Loucy (cell line): ENCODE data around the gene ACAA1.

Experiments
- H2AFZ ChIP-seq: fragments of 200-600 bp; sonication (generic); 2 replicates; pipeline ENCODE4 v1.6.0; 2016; ENCODE audit warnings: antibody characterized with exemption, mild to moderate bottlenecking, low read length, moderate library complexity
- H3F3A ChIP-seq: fragments of 200-600 bp; 2 replicates; pipeline ENCODE4 v1.6.0; 2016; ENCODE audit warnings: antibody characterized with exemption, low read depth, mild to moderate bottlenecking
- H3K27me3 ChIP-seq: fragments of 200-600 bp; sonication (generic); 2 replicates; pipeline ENCODE4 v1.6.1; 2014; ENCODE audit warnings: low read length, mild to moderate bottlenecking; ENCODE audit not compliant: insufficient read depth, poor library complexity, severe bottlenecking
- H3K36me3 ChIP-seq: fragments of 200-600 bp; sonication (generic); 2 replicates; pipeline ENCODE4 v1.6.1; 2016; ENCODE audit warnings: low read length; ENCODE audit not compliant: insufficient read depth
- H3K4me1 ChIP-seq: fragments of 200-600 bp; sonication (generic); 2 replicates; pipeline ENCODE4 v1.5.1; 2014; ENCODE audit warnings: low read length, mild to moderate bottlenecking; ENCODE audit not compliant: insufficient read depth, poor library complexity, severe bottlenecking
- H3K4me2 ChIP-seq: fragments of 200-600 bp; sonication (generic); 2 replicates; pipeline ENCODE4 v1.6.0; 2014; ENCODE audit warnings: antibody characterized with exemption, low read length, low read depth, mild to moderate bottlenecking; ENCODE audit not compliant: poor library complexity, severe bottlenecking
- H3K4me3 ChIP-seq: fragments of 200-600 bp; sonication (generic); 2 replicates; pipeline ENCODE4 v1.5.1; 2014; ENCODE audit warnings: low read length, mild to moderate bottlenecking, mixed read lengths; ENCODE audit not compliant: poor library complexity, severe bottlenecking
- H3K79me2 ChIP-seq: fragments of 200-600 bp; sonication (generic); 2 replicates; pipeline ENCODE4 v1.6.1; 2014; ENCODE audit warnings: low read length; ENCODE audit not compliant: insufficient read depth
- H3K9ac ChIP-seq: fragments of 200-600 bp; sonication (generic); 2 replicates; pipeline ENCODE4 v1.6.0; 2014; ENCODE audit warnings: mild to moderate bottlenecking, low read depth, low read length, moderate library complexity; ENCODE audit not compliant: poor library complexity, severe bottlenecking
- H3K9me2 ChIP-seq: fragments of 200-600 bp; sonication (generic); replicated peaks from 2 replicates; pipeline ENCODE4 v1.6.1; 2016; ENCODE audit warnings: low read depth, low read length, mixed read lengths
- H3K9me3 ChIP-seq: fragments of 200-600 bp; sonication (generic); 2 replicates; pipeline ENCODE4 v1.6.1; 2014; ENCODE audit warnings: mild to moderate bottlenecking, antibody characterized with exemption, low read length, low read depth; ENCODE audit not compliant: insufficient read depth
- H4K20me1 ChIP-seq: fragments of 200-600 bp; sonication (generic); 2 replicates; pipeline ENCODE4 v1.6.0; 2014; ENCODE audit warnings: antibody characterized with exemption, low read length, mild to moderate bottlenecking; ENCODE audit not compliant: insufficient read depth, poor library complexity, severe bottlenecking
- EZH2phosphoT487 ChIP-seq: fragments of 200-600 bp; IDR thresholded peaks from 2 replicates; pipeline ENCODE4 v1.6.1; 2018; ENCODE audit warnings: antibody characterized with exemption, mild to moderate bottlenecking, moderate library complexity, borderline replicate concordance
- TF ChIP-seq, protein P1 (sequence below): fragments of 200-600 bp; sonication (generic); conservative IDR thresholded peaks from 2 replicates; pipeline ENCODE4 v1.5.1; 2014; ENCODE audit warnings: mild to moderate bottlenecking, antibody characterized with exemption, low read length

Gene ACAA1

DNA sequence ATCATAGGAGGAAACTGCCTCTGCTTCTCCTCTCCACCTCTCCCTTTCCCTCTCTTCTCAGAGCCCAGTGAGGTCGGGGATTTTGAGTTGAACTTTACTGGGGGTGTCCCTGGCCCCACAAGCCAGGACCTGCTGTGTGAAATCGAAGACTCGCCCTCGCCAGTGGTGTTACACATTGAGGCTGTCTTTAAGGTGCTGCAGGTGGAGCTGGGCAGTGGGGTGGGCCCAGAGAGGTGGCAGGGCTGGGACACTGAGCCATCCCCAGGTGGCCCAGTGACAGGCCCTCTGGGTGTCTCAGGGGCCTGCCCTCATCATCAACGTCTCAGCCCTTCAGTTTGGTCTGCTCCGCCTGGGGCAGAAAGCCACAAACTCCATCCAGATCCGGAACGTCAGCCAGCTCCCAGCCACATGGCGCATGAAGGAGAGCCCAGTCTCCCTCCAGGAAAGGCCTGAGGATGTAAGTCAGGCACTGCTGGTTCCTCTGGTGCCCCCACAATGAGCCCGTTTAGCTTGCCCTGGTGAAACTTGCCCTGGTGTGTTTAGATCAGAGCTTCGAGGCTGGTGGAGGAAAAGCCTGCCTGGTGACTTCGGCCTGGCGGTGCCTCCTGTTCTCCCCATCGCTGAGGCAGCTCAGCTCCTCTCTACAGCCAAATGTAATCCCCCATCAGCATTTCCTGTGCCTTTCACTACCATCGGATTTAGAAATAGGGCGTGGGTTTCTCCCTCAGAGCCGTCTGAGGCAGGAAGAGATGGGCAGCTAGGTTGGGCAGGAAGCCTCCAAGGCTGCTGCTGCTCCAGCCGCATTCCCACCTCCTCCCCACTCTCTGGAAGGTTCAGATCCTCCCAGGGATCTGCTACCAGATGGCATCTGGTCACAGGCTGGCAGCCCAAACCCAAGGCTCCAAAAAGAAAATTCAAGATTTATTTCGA is 39.2 kb downstream of the ACAA1 start:
- H3K79me2 ChIP-seq: no peaks in the 10 kb centered on the region
- H4K20me1 ChIP-seq: no peaks in the 10 kb centered on the region
- no peaks in the 10 kb centered on the region for H3K27me3 ChIP-seq
- H3K4me2 ChIP-seq: no peak overlapping the region
- H3K9ac ChIP-seq: no peak overlapping the region
- H3K36me3 ChIP-seq: no peaks in the 10 kb centered on the region
- no peak overlapping the region for H3K4me3 ChIP-seq
- no peaks in the 10 kb centered on the region for H3K9me2 ChIP-seq
- TF ChIP-seq, protein P1, sequence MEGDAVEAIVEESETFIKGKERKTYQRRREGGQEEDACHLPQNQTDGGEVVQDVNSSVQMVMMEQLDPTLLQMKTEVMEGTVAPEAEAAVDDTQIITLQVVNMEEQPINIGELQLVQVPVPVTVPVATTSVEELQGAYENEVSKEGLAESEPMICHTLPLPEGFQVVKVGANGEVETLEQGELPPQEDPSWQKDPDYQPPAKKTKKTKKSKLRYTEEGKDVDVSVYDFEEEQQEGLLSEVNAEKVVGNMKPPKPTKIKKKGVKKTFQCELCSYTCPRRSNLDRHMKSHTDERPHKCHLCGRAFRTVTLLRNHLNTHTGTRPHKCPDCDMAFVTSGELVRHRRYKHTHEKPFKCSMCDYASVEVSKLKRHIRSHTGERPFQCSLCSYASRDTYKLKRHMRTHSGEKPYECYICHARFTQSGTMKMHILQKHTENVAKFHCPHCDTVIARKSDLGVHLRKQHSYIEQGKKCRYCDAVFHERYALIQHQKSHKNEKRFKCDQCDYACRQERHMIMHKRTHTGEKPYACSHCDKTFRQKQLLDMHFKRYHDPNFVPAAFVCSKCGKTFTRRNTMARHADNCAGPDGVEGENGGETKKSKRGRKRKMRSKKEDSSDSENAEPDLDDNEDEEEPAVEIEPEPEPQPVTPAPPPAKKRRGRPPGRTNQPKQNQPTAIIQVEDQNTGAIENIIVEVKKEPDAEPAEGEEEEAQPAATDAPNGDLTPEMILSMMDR: no peak
- TF ChIP-seq EZH2phosphoT487: no peak
- peaks cover 5% of the 10 kb centered on the region for H3K4me1 ChIP-seq
- no peak overlapping the region for H2AFZ ChIP-seq
- H3F3A ChIP-seq: no peaks in the 10 kb centered on the region
- no peaks in the 10 kb centered on the region for H3K9me3 ChIP-seq

DNA sequence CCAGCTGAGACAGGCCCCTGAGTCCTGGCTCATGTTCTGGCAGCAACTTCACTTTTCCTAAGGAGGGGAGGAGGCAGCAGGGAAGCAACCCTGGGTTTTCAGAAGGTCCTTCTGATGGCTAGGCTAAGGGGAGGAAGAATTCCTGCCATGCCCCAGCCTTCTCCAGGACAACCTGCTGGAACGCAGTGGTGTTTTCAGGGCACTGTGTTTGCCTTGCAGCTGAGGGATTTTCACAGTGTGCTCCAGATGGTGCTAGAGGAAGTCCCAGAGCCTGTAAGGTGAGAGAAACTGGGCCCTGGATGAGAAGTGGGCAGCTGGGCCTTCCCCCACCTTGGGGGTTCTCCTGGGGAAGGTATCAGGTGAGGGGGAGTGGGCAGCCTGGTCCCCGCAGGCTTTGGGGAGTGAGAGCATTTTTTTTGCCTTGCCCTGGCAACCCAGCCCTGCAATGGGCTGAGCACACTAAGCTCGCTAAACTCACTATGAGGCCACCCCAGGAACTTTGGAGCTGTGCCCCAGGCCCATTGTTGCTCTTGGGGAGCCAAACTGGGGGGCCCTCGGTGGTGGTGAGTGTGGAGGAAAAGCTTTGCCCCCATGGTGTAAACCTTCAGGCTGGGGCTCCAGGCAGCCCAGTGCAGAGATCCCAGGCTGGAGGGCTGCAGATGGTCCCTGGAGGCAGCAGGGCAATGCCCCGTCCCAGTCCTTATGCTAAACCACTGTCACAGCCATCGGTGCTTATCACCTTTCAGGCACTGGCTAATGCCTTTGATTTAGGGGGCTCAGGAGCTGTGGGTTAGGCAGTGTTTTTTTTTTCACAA is 41.1 kb downstream of the ACAA1 start:
- Histone ChIP-seq H3K4me2 (no peak overlapping the region), H3K9me2 (no peaks in the 10 kb centered on the region), H3F3A (no peaks in the 10 kb centered on the region), H3K4me1 (peaks cover 5% of the 10 kb centered on the region), H3K4me3 (no peak overlapping the region), H3K36me3 (no peaks in the 10 kb centered on the region), H3K27me3 (no peaks in the 10 kb centered on the region), H3K79me2 (no peaks in the 10 kb centered on the region), H4K20me1 (no peaks in the 10 kb centered on the region), H2AFZ (no peak overlapping the region), H3K9ac (no peak overlapping the region), H3K9me3 (no peaks in the 10 kb centered on the region)
- no peak for TF ChIP-seq EZH2phosphoT487
- TF ChIP-seq, protein P1: no peak

DNA sequence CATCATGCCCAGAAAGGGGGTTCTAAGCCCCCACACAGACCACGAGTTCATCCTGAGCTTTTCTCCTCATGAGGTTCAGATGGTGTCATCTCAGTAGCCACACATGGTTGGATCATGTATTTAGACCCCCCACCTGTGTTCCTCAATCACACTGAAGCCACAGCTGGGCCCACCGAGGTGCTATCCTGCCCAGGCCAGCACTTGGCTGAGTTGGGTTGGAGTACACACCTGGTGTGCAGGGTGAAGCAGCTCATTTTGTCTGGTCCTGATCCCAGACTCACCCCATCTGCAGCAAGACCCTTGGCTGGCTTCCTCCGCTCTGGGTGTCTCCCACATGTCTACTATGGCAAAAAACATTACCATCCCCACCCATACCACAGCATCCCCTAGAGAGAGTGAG is 41.9 kb downstream of the ACAA1 start:
- Histone ChIP-seq H3K36me3 (no peaks in the 10 kb centered on the region), H3K4me2 (no peak overlapping the region), H3K9me2 (no peaks in the 10 kb centered on the region), H3K4me3 (no peak overlapping the region), H2AFZ (no peak overlapping the region), H3K4me1 (peaks cover 5% of the 10 kb centered on the region), H3K9me3 (no peaks in the 10 kb centered on the region), H3K27me3 (no peaks in the 10 kb centered on the region), H3K79me2 (no peaks in the 10 kb centered on the region), H3F3A (no peaks in the 10 kb centered on the region), H4K20me1 (no peaks in the 10 kb centered on the region), H3K9ac (no peak overlapping the region)
- no peak for TF ChIP-seq EZH2phosphoT487
- TF ChIP-seq, protein P1: no peak
